ENCODE measurements around the gene ATP6V1F.

ATP6V1F gene

DNA sequence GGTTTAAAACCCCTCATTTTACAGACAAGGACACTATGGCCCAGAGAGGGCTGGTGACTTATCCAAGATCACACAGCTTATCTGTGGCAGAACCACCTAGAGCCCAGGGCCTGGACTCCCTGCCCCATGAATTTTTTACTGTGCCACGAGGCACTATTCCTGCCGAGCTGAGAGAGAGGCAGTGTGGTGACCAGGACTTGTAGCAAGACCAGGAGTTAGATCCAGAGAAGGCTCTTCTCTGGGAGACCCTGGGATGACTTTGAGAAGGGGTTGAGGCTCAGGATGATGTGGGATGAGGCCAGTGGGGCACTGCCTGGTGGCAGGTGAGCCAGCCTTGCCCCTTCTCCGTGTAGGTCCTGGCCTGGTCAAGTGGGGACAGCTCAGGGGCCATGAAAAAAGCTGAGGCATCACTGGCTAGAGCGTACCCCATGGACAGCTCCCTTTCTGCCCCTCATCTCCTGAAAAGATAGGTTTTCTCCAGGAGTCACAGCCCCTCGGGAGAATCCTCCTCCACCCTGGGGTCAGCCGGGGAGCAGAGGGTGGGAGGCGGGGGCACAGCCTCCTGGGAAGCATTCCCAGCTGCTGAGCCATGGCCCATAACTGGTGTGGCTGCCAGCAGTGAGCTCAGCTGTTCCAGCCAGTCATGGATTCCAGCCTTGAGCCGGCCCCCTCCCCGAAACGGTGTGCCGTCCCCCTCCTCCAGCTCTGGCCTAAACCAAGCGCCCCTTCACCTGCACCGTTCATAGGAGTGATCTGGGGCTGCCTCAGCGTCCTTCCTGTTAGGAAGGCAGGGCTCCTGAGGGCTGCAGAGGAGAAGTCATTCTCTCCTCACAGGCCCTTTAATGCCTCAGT is 26.6 kb upstream of the ATP6V1F start:
- DNase-seq (ENCODE audit: low read depth, low spot score) = no peak

GRCh38 chr7:128836729-128837348 is 25.8 kb upstream of the ATP6V1F start:
- DNase-seq (ENCODE audit: low read depth, low spot score) = no peak

- no peak for DNase-seq (ENCODE audit: low read depth, low spot score)
Measured at GRCh38 chr7:128837521-128837921, 25.1 kb upstream of the ATP6V1F start.

GRCh38 chr7:128838109-128838779 is 24.4 kb upstream of the ATP6V1F start:
- no peak for DNase-seq (ENCODE audit: low read depth, low spot score)

GRCh38 chr7:128838981-128839731 is 23.5 kb upstream of the ATP6V1F start:
- no peak for DNase-seq (ENCODE audit: low read depth, low spot score)

DNA sequence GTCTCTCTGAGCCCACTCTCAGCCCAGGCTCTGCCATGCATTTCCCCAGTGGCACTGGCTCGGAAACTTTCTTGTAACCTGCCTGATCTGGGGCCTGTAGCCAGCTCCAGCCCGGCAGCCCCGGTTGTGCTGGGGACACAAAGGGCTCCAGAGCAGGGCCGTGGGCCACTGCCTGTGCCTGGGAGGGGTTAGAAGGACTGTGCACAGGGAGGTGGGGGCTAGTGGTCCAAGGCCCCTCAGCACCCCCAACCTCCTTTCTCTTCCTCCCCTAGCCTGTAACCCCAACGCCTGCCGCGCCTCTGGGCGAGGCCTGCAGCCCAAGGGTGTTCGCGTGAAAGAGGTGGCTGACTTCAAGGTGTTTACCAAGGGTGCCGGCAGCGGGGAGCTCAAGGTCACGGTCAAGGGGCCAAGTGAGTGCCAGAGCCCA is 22.9 kb upstream of the ATP6V1F start:
- no peak for DNase-seq (ENCODE audit: low read depth, low spot score)

DNA sequence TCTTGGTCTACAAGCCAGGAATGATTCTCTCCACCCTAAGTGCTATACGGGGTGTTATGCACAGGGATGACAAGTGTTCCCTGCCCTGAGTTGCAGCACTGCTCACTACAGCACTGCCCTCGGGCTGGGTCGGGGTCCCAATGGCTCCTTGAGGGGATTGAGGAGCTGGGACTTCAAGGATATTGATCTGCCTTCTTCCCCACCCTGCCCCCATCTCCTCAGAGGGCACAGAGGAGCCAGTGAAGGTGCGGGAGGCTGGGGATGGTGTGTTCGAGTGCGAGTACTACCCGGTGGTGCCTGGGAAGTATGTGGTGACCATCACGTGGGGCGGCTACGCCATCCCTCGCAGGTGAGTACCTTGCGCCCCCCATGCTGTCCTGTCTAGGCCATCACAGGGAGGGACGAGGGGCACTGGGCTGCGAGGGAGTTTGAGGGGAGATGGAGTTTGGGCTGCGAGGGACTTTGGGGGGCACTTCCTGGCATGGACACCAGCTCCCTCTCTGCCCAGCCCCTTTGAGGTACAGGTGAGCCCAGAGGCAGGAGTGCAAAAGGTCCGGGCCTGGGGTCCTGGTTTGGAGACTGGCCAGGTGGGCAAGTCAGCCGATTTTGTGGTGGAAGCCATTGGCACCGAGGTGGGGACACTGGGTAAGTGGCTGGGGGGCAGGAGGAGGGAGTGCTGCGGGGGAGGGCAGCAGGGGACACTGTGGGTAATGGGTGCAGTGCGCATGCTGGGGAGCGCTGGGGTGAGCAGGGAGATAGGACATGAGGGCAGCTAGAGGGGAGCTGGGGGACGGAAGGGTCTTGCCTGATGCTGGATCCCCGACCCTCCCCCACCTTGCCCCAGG is 22.1 kb upstream of the ATP6V1F start:
- DNase-seq (ENCODE audit: low read depth, low spot score) = no peak

- DNase-seq (ENCODE audit: low read depth, low spot score) = no peak
Measured at GRCh38 chr7:128841171-128841690, 21.4 kb upstream of the ATP6V1F start.

- no peak for DNase-seq (ENCODE audit: low read depth, low spot score)
Measured at GRCh38 chr7:128841921-128842673, 20.6 kb upstream of the ATP6V1F start.

GRCh38 chr7:128842674-128843641 is 19.7 kb upstream of the ATP6V1F start:
- DNase-seq (ENCODE audit: low read depth, low spot score) = no peak

GRCh38 chr7:128843938-128844621 is 18.6 kb upstream of the ATP6V1F start:
- DNase-seq (ENCODE audit: low read depth, low spot score) = no peak

DNA sequence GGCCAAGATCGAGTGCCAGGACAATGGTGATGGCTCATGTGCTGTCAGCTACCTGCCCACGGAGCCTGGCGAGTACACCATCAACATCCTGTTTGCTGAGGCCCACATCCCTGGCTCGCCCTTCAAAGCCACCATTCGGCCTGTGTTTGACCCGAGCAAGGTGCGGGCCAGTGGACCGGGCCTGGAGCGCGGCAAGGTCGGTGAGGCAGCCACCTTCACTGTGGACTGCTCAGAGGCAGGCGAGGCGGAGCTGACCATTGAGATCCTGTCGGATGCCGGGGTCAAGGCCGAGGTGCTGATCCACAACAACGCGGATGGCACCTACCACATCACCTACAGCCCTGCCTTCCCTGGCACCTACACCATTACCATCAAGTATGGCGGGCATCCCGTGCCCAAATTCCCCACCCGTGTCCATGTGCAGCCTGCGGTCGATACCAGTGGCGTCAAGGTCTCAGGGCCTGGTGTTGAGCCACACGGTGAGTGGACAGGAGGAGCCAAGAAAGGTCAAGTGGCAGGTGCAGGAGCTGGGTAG is 17.8 kb upstream of the ATP6V1F start:
- no peak for DNase-seq (ENCODE audit: low read depth, low spot score)

- DNase-seq (ENCODE audit: low read depth, low spot score) = no peak
Measured at GRCh38 chr7:128845475-128845874, 17.2 kb upstream of the ATP6V1F start.

DNA sequence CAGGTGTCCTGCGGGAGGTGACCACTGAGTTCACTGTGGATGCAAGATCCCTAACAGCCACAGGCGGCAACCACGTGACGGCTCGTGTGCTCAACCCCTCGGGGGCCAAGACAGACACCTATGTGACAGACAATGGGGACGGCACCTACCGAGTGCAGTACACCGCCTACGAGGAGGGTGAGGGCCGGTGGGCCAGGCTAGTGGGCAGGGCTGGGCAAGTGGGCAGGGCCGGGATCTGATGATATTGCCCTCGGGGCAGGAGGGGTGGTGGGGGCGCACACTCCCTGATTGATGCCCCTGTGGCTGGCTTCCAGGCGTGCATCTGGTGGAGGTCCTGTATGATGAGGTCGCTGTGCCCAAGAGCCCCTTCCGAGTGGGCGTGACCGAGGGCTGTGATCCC is 16.7 kb upstream of the ATP6V1F start:
- DNase-seq (ENCODE audit: low read depth, low spot score) = no peak

DNA sequence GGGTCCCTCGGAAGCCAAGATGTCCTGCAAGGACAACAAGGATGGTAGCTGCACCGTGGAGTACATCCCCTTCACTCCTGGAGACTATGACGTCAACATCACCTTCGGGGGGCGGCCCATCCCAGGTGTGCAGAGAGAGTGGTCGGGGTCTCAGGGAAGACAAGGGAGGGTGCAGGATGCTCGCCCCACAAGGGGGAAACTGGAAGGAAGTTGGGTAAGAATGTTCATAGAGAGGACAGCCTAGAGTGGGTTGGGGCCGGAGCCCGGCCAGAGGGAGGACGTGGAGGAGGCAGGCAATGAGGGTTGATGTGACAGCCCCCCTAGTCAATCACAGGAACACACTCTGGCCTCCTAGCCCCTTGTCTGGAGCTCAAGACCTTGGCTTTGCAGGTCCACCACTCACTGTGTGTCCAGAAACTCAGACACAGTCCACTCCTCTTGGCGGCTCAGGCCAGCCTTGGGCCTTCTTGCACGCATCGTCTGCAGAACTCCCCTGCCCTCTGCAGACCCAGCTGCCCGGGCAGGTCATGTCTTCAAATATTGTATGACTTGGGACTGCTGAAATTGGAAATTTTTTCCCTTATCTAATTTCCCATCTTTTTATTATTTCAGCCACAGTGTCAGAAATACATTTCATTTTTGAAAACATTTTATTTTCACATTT is 15.7 kb upstream of the ATP6V1F start:
- no peak for DNase-seq (ENCODE audit: low read depth, low spot score)

- no peak for DNase-seq (ENCODE audit: low read depth, low spot score)
Measured at GRCh38 chr7:128847721-128848211, 14.9 kb upstream of the ATP6V1F start.
